LNCaP clone FGC (cell line): ENCODE results near the gene WDR74.

Experiments
- DNase-seq: peaks from one replicate; pipeline ENCODE4 v3.0.0-alpha.2; 2011; ENCODE audit warnings: low read depth
- H3K4me3 ChIP-seq: 2 replicates; pipeline ENCODE4 v1.5.1; 2011; ENCODE audit warnings: mild to moderate bottlenecking, low read depth, low read length, control low read depth
- TF ChIP-seq, protein P1 (sequence below): IDR thresholded peaks from 2 replicates; pipeline ENCODE4 v1.5.1; 2012; ENCODE audit warnings: mild to moderate bottlenecking; ENCODE audit not compliant: control insufficient read depth, insufficient read depth; ENCODE audit errors: extremely low read depth

The WDR74 gene

DNA sequence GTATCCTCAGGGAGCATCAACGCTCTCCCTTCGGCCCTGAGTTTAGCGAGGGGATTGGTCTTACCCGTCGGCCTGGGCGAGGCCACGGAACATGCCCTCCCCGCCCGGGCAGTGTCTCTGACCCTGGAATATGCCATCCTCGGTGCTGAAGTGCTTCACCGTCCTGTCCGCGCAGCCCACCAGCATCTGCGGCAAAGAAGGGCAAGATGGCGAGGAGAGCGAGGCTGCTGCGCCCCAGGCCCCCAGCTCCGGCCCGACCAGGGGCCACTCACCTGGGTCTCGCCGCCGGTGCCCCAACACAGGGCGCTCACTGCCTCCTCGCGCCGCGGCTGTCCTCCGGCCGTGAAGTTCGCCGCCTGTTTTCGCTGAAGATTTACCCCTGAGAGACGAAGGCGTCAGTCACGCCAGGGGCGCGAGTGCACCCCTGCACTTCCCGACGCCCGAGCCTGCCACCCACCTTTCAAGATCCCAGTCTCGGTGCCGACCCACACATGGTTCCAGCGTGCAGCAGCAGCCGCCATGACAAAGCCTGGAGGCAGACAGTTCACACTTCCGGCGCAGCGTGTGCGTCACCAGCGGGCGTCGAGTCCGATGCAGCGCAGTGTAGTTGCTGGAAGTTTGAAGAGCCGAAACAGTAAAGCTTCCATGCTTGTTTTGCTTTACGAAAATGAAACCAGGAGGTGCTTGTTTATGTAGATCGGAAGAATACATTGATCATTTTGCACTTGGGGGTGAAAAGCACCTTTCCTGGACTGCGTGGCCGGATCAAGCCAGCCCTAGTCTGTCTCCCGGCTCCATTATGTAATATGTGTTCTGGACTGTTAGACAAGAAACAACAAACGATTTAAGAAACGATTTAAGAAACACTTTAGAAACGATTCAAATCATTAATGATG lies at the start of gene WDR74:
TSS of gene WDR74 (minus strand) at position 541 of the 896 bp plus-strand sequence. CDS start at position 521, 20 bp downstream.
- TF ChIP-seq, protein P1, sequence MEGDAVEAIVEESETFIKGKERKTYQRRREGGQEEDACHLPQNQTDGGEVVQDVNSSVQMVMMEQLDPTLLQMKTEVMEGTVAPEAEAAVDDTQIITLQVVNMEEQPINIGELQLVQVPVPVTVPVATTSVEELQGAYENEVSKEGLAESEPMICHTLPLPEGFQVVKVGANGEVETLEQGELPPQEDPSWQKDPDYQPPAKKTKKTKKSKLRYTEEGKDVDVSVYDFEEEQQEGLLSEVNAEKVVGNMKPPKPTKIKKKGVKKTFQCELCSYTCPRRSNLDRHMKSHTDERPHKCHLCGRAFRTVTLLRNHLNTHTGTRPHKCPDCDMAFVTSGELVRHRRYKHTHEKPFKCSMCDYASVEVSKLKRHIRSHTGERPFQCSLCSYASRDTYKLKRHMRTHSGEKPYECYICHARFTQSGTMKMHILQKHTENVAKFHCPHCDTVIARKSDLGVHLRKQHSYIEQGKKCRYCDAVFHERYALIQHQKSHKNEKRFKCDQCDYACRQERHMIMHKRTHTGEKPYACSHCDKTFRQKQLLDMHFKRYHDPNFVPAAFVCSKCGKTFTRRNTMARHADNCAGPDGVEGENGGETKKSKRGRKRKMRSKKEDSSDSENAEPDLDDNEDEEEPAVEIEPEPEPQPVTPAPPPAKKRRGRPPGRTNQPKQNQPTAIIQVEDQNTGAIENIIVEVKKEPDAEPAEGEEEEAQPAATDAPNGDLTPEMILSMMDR: no peak
- peak within 1 kb of the TSS; percentile 92 for H3K4me3 ChIP-seq
- peak; percentile 80 for DNase-seq

DNA sequence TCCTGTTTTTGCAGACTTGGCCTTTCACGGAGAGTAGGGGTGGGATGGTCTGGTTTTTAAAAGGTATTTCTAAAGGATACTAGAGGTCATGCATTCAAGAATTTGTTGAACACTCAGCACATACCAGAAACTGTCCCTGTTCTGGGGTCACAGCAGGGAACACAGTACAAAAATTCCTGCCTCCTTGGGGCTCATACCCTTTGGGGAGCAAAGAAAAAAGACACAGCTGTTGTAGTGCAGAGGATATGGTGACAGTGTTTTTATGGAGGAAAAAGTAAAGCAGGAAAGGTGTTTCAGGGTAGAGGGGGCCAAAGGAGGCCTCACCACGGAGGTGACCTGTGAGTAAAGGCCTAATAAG lies 49.7 kb upstream of the WDR74 start:
- TF ChIP-seq, protein P1: no peak
- no peak for DNase-seq

DNA sequence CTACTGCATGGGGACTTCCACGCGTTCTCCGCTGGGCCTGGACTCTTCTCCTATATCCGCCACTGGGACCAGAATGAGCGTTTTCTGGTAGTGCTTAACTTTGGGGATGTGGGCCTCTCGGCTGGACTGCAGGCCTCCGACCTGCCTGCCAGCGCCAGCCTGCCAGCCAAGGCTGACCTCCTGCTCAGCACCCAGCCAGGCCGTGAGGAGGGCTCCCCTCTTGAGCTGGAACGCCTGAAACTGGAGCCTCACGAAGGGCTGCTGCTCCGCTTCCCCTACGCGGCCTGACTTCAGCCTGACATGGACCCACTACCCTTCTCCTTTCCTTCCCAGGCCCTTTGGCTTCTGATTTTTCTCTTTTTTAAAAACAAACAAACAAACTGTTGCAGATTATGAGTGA lies 49.0 kb upstream of the WDR74 start:
- TF ChIP-seq, protein P1: no peak

More for the DNA sequence above, 49.7 kb upstream of the WDR74 start:
- H3K4me3 ChIP-seq: no peak overlapping the region

DNA sequence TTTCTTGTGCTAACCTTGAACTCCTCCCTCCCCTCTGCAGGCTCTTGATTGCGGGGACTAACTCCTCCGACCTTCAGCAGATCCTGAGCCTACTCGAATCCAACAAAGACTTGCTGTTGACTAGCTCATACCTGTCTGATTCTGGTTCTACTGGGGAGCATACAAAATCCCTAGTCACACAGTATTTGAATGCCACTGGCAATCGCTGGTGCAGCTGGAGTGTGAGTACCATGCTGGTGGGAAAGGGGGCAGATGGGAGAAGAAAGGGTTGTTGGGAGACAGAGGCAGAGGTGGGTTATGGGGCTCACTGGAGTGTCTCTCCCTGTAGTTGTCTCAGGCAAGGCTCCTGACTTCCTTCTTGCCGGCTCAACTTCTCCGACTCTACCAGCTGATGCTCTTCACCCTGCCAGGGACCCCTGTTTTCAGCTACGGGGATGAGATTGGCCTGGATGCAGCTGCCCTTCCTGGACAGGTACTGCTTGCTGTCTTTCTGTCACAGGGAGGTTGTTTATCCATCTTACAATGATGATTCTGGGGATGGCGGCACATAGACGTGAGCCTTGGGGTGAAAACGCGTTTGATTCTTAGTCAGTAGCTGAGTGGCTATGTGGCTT lies 45.9 kb upstream of the WDR74 start:
- DNase-seq: no peak
- H3K4me3 ChIP-seq: no peak overlapping the region
- TF ChIP-seq, protein P1: no peak

More for the DNA sequence above, 49.0 kb upstream of the WDR74 start:
- no peak overlapping the region for H3K4me3 ChIP-seq
- no peak for DNase-seq

DNA sequence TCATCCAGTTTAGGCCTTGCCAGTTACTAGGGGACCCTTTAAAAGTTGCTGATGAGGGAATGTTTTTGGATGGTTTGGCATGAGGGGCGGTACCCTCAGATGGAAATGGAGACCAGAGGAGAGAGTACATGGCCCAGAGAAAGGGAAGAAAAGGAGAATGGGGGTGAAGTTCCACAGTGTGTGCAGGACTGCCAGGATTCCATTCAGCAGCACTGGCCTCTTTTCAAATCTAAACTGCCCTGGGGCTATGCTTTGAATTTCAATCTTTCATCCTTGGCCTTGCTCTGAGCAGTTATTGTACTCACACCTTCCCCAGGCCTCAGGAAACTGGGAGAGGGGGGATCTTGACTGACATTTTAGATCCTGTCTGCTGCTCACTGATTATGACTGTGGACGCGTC lies 44.3 kb upstream of the WDR74 start:
- no peak for DNase-seq
- H3K4me3 ChIP-seq: peak overlapping the region; percentile 79
- TF ChIP-seq, protein P1: no peak

DNA sequence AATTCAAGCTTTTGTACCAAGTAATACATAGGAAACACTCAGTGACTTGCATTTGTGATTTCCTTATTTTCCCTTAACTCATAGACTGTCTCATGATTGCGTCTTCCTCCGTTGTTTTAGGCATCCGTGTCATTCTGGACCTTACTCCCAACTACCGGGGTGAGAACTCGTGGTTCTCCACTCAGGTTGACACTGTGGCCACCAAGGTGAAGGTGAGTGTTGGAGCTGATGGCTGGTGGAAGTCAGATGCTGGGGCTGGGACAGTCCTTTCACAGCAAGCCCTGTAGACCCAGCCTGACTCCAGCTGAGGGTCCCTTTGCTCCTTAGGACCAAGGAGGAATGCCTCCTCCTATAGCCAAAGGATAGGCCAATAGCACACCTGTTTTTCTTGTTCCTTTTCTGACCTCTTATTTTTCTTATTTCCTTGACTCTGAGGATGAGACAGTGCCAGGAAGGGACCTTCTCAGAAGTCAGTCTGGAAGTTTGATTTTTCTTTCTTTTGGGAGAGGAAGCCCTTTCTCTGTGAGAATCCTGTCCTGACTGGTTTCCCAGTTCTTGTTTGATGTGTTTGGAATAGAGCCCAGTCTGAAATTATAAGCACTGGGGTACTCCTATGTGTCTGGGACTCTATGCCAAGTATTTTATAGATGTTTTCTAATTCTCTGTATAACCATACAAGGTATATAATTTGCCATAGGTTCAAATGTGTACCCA lies 43.6 kb upstream of the WDR74 start:
- H3K4me3 ChIP-seq: peak overlapping the region; percentile 79
- TF ChIP-seq, protein P1: no peak
- peak; percentile 83 for DNase-seq
